HG02588 (cell line): ENCODE measurements around the gene NOCT.
"Not testable (repeated sequence)": the region's sequence is repeated elsewhere in the genome, so short reads cannot be mapped to it uniquely, and the experiment has no call there.

Experiments
- ATAC-seq: cut with Tn5 transposase; IDR thresholded peaks from one replicate; pipeline ENCODE4 v1.9.1; 2021; ENCODE audit warnings: mild to moderate bottlenecking, moderate library complexity; ENCODE audit not compliant: unreplicated experiment

The NOCT gene

GRCh38 chr4:139044291-139044690 lies 28.7 kb downstream of the NOCT start:
- ATAC-seq: no peak

- no peak for ATAC-seq
These were observed 32.4 kb downstream of the NOCT start for GRCh38 chr4:139048026-139048425.

- ATAC-seq: no peak
These were observed 34.9 kb downstream of the NOCT start for GRCh38 chr4:139050446-139050845.

- ATAC-seq: no peak
These were observed 38.3 kb downstream of the NOCT start for GRCh38 chr4:139053909-139054308.

- no peak for ATAC-seq
These were observed 39.4 kb downstream of the NOCT start for GRCh38 chr4:139054791-139055505.

- ATAC-seq: not testable (repeated sequence)
These were observed 43.4 kb downstream of the NOCT start for GRCh38 chr4:139059026-139059425.

- ATAC-seq: no peak
These were observed 45.0 kb downstream of the NOCT start for GRCh38 chr4:139060591-139060990.

- ATAC-seq: no peak
These were observed 60.6 kb downstream of the NOCT start for GRCh38 chr4:139076016-139076744.

GRCh38 chr4:139077567-139078355 lies 62.2 kb downstream of the NOCT start:
- no peak for ATAC-seq

- no peak for ATAC-seq
These were observed 63.3 kb downstream of the NOCT start for GRCh38 chr4:139078926-139079325.

GRCh38 chr4:139082750-139083606 lies 67.4 kb downstream of the NOCT start:
- ATAC-seq: peak; percentile 84

- ATAC-seq: peak; percentile 30
These were observed 68.0 kb downstream of the NOCT start for GRCh38 chr4:139083607-139083955.

- peak; percentile 56 for ATAC-seq
These were observed 68.6 kb downstream of the NOCT start for GRCh38 chr4:139083956-139084803.

- no peak for ATAC-seq
These were observed 69.2 kb downstream of the NOCT start for GRCh38 chr4:139084804-139085093.

- no peak for ATAC-seq
These were observed 69.6 kb downstream of the NOCT start for GRCh38 chr4:139085141-139085540.

- ATAC-seq: no peak
These were observed 76.7 kb downstream of the NOCT start for GRCh38 chr4:139092271-139092670.
